ENCODE results near the gene CD247. TPM values are rescaled to one million over a fixed set of nuclear protein-coding genes. Genes with fewer than 3 reads are reported as not detected.

The CD247 gene
- total and polyA plus RNA-seq, 9 of the 15 experiments (the other 6 are each of a cell fraction or from before 2014, with no cell fraction given): 0.08 to 0.42 (median 0.28) TPM; not detected in 5

DNA sequence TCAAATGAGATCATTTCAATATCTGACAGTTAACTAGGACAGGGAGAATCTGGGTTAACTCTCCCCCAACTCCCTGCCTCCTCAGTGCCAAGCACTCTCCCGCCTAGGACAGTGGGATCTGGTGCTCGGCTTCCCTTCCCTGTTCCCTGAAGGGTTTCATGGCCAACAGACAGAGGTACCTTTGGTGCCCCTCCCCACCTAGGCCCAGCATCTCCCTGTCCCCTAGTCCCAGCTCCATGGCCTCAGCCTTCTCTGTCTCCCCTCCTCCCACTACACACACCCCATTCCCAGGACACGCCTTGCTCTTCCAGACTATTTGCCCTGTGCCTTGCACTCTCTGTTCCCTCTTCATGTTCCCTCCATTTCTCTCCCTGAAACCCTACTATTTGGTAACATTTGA lies 77.1 kb downstream of the CD247 start:
- BruUV-seq (replicated peaks): no TSS peak
- in situ Hi-C loops (cut with MboI) (loop anchor here (5.0 to 10.0 kb wide), 2 partner anchors 174 to 556 kb away; no protein-coding TSS in a partner anchor), intact Hi-C loops (cut with micrococcal nuclease) (loop anchor here (5.0 to 10.0 kb wide), 2 partner anchors 219 to 244 kb away; partner anchors contain the start of gene POU2F1)
- no peak overlapping the region for H3K4me3 ChIP-seq
- ATAC-seq (no peak), FAIRE-seq (no peak), DNase-seq (ENCODE audit: extremely low read depth in 1 of 4, low spot score in 3 of 4) (no peak)
- H2AFZ ChIP-seq (ENCODE audit: low read depth, low read length): no peak overlapping the region
- peaks cover 4% of the 10 kb centered on the region for H3K9me1 ChIP-seq (ENCODE audit: control insufficient read depth, insufficient read depth, low read length)
- H3K27ac ChIP-seq (ENCODE audit: extremely low read depth, low read depth, low read length): no peak overlapping the region
- H3K4me2 ChIP-seq (ENCODE audit: insufficient read depth, low read length): no peak overlapping the region
- H4K20me1 ChIP-seq (replicated peaks; ENCODE audit: control insufficient read depth, insufficient read depth, low read length): no peaks in the 10 kb centered on the region
- no peaks in the 10 kb centered on the region for H3K9me3 ChIP-seq (replicated peaks; ENCODE audit: control insufficient read depth, insufficient read depth, low read depth, low read length)
- no peaks in the 10 kb centered on the region for H3K36me3 ChIP-seq (ENCODE audit: control insufficient read depth, insufficient read depth, low read length)
- no peak overlapping the region for H3K9ac ChIP-seq (ENCODE audit: insufficient read depth in 1 of 2, low read depth in 2 of 2, low read length in 2 of 2)
- ChIA-PET POLR2A (interaction anchor here (0.8 kb wide), 1 partner anchor 12 kb away, joined by 6 read pairs; no protein-coding TSS in a partner anchor), CTCF (ENCODE audit: low intra/inter-chr PET ratio) (interaction anchor here (2.5 to 2.8 kb wide), 2 partner anchors 40 to 375 kb away, joined by 19 to 22 read pairs; no protein-coding TSS in a partner anchor)
- H3K27me3 ChIP-seq (ENCODE audit: control insufficient read depth in 2 of 2, insufficient read depth in 2 of 2, low read length in 2 of 2): peaks cover 6 to 32% of the 10 kb centered on the region in 2 experiments; a peak in 4 of 5 replicates
- no peaks in the 10 kb centered on the region for H3K79me2 ChIP-seq (ENCODE audit: control insufficient read depth, insufficient read depth, low read length)
- WGBS (ENCODE audit: insufficient coverage, low coverage, missing lambda C conversion rate): 29% methylated on average over 3 of the region's 3 CpGs
- H3K4me1 ChIP-seq (replicated peaks in 1 of 2; ENCODE audit: control insufficient read depth in 2 of 2, insufficient read depth in 2 of 2, low read length in 2 of 2): peaks cover 0 to 13% of the 10 kb centered on the region in 2 experiments; a peak in 2 of 5 replicates
- TF ChIP-seq PML (IDR thresholded peaks at IDR 0.05; ENCODE audit: low read length): no peak
- TF ChIP-seq SETDB1 (IDR thresholded peaks at IDR 0.05; ENCODE audit: low read length): no peak
- TF ChIP-seq ZNF431 (CRISPR knock-in tag; IDR thresholded peaks at IDR 0.05): no peak
- TF ChIP-seq TSHZ1 (CRISPR knock-in tag; IDR thresholded peaks at IDR 0.05): no peak
- no peak for TF ChIP-seq MAFF (IDR thresholded peaks at IDR 0.05; ENCODE audit: low read length)
- TF ChIP-seq EHMT2 (IDR thresholded peaks at IDR 0.05): no peak
- TF ChIP-seq MGA (IDR thresholded peaks at IDR 0.05): no peak
